22Rv1 (cell line): ENCODE data around the gene ODAD4.

Experiments used
- H3K27ac ChIP-seq: fragments of 450-650 bp; 2 replicates; pipeline ENCODE4 v1.5.1; 2017
- CTCF ChIP-seq: fragments of 450-650 bp; IDR thresholded peaks from 2 replicates; pipeline ENCODE4 v1.5.1; 2017; ENCODE audit warnings: mild to moderate bottlenecking
- ZFX ChIP-seq: fragments of 450-650 bp; IDR thresholded peaks from 2 replicates; pipeline ENCODE4 v1.6.1; 2017; ENCODE audit warnings: antibody characterized with exemption, borderline replicate concordance

Gene ODAD4

GRCh38 chr17:41967921-41968578 is 37.6 kb downstream of the ODAD4 start:
- peak overlapping the region; percentile 87; the same call in 1 of the 2 replicates for H3K27ac ChIP-seq
- no peak for TF ChIP-seq CTCF
- no peak for TF ChIP-seq ZFX

- peak overlapping the region; percentile 87; the same call in 1 of the 2 replicates for H3K27ac ChIP-seq
- TF ChIP-seq ZFX = no peak
- no peak for TF ChIP-seq CTCF
Observed at GRCh38 chr17:41968676-41969075, 38.3 kb downstream of the ODAD4 start.

- TF ChIP-seq CTCF (no peak), ZFX (no peak)
- H3K27ac ChIP-seq = no peak overlapping the region
Observed at GRCh38 chr17:41970901-41971331, 40.5 kb downstream of the ODAD4 start.

- TF ChIP-seq CTCF = no peak
- TF ChIP-seq ZFX = no peak
- no peak overlapping the region for H3K27ac ChIP-seq
Observed at GRCh38 chr17:41971721-41972523, 41.5 kb downstream of the ODAD4 start.

- TF ChIP-seq ZFX = no peak
- no peak overlapping the region for H3K27ac ChIP-seq
Observed at GRCh38 chr17:41972571-41973407, 42.4 kb downstream of the ODAD4 start.

- no peak for TF ChIP-seq CTCF
- H3K27ac ChIP-seq = 0 out of 2 replicates have a peak overlapping the region, but pooled peaks have one; percentile 4
Observed at GRCh38 chr17:41973408-41973811, 43.0 kb downstream of the ODAD4 start.

- H3K27ac ChIP-seq = 0 out of 2 replicates have a peak overlapping the region, but pooled peaks have one; percentile 4
- TF ChIP-seq CTCF (no peak), ZFX (no peak)
Observed at GRCh38 chr17:41974031-41974430, 43.6 kb downstream of the ODAD4 start.
